Measurements from ENCODE around the gene LRP2BP. TPM values are rescaled to one million over a fixed set of nuclear protein-coding genes. Genes with fewer than 3 reads are reported as not detected.

LRP2BP gene
- total RNA-seq, 4 donors from 2014 or later: 1.7 to 5.5 (median 3.4) TPM

DNA sequence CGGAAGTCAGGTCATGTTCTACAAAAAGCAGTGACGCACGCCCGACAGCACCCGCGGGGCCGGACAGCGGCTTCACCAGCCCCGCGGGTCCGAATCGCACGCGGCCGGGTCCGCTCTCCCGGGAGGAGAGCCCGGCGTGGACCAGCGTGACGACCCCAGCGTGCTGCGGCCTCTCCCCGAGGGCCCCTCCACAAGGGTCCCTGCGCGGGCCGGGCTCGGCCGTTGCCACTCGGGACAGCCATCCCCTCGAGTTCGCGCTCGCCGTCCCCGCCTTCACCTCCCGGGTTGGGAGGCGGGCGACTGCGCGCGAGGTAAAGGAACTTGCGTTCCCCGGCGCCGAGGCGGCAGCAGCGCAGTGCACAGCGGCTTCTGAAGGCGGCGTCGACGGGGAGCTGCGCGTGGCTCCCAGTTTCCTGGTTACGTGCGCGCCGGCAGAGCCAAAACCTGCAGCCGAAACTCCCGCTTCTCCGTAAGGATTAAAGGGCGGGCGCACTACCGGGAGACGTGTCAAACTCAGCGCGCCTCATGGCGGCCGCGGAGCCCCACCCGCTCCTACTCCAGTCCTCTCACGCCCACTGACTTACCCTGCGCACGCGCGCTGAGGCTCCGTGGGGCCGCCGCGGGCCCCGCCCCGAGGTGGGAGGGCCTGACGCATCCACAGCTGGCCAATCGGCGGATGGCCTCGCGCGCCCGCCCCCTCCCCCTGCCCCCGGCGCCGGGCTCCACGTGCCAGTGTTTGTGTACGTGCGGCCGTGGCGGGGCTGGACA, 416 bp upstream of the LRP2BP start:
- Histone ChIP-seq H3K27me3 (no peaks in the 10 kb centered on the region), H3K4me1 (peaks cover 0 to 55% (median 7%) of the 10 kb centered on the region in 4 donors), H3K27ac (peak overlapping the region; percentile 97 to 100 (median 100)), H3K36me3 (peaks cover 0 to 12% (median 0%) of the 10 kb centered on the region in 3 donors), H3K9me3 (no peaks in the 10 kb centered on the region), H3K4me3 (peak overlapping the region; percentile 87 to 98 (median 96))
- TF ChIP-seq CTCF (IDR thresholded peaks at IDR 0.05) (peak in 1 of 5 experiments; percentile 33), POLR2A (IDR thresholded peaks at IDR 0.05) (peak; percentile 88 to 91), EP300 (IDR thresholded peaks at IDR 0.05) (peak; percentile 59 to 98)
- WGBS, 2 donors: 0% methylated on average over 11 to 64 of the region's 98 CpGs
- DNase-seq (ENCODE audit: low spot score in 2 of 2): peak; percentile 91 to 94

DNA sequence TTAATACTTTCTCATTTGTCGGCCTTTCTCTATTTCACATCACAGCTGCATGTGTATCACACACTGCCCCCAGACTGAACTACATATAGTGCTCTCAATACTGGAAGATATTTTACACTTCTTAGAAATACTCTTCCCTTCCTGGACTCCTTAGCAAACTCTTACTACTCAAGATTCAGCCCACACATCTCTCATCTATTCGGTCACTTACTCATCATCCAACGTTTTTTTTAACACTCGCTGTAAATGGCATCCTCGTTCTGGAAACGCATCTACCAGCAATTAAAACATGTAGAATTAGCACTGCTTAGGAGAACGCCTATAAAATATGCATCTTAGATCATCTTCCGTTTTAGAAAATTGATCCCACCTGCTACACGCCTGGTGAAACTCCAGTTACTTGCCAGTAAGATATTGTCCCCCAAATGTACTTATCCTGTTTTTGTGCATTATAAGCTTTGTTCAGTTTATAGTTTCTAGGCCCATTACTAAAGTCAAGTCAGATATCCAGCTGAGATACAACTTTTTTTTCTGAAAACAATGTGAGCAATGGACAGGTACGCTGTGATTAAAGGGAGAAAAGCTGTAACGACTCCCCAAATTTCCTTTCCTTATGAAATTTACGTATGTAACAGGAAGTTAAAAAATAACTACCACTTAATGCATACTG, 1.0 kb downstream of the LRP2BP start:
- H3K36me3 ChIP-seq: no peaks in the 10 kb centered on the region
- no peak for DNase-seq (ENCODE audit: low spot score in 2 of 2)
- H3K27me3 ChIP-seq: no peaks in the 10 kb centered on the region
- H3K4me1 ChIP-seq: peaks cover 0 to 40% (median 7%) of the 10 kb centered on the region in 4 donors
- H3K9me3 ChIP-seq: no peaks in the 10 kb centered on the region
- 40 to 43% methylated on average over 12 of the region's 12 CpGs for WGBS, 2 donors
- no peak for TF ChIP-seq EP300 (IDR thresholded peaks at IDR 0.05)
- no peak for TF ChIP-seq POLR2A (IDR thresholded peaks at IDR 0.05)
- no peak for TF ChIP-seq CTCF (IDR thresholded peaks at IDR 0.05)
- peak overlapping the region; percentile 97 to 100 (median 100) for H3K27ac ChIP-seq
- peak overlapping the region; percentile 87 to 98 (median 96) for H3K4me3 ChIP-seq

GRCh38 chr4:185392156-185392555, 3.6 kb downstream of the LRP2BP start:
- Histone ChIP-seq H3K27ac (no peak overlapping the region), H3K4me1 (peaks cover 0 to 15% (median 5%) of the 10 kb centered on the region in 4 donors), H3K27me3 (no peaks in the 10 kb centered on the region), H3K36me3 (peaks cover 0 to 5% (median 0%) of the 10 kb centered on the region in 3 donors), H3K4me3 (no peak overlapping the region), H3K9me3 (no peaks in the 10 kb centered on the region)
- 83 to 87% methylated on average over 1 of the region's 1 CpG for WGBS, 2 donors
- no peak for DNase-seq (ENCODE audit: low spot score in 2 of 2)
- no peak for TF ChIP-seq POLR2A (IDR thresholded peaks at IDR 0.05)
- no peak for TF ChIP-seq EP300 (IDR thresholded peaks at IDR 0.05)
- no peak for TF ChIP-seq CTCF (IDR thresholded peaks at IDR 0.05)

DNA sequence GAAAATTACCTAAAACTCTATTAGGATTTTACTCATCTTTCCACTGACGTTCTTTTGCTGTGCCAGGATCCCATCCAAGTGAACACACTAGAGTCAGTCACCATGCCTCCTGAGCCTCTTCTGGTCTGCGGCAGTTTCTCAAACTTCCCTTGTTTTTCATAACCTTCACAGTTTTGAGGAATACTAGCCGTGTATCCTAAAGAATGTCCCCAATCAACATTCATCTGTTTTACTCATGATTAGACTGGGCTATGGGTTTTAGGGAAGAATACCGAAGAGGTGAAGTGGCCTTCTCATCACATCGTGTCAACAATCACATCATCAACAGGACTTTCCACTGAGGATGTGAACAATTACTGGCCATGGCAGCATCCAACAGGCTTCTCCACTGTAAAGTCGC, 4.8 kb downstream of the LRP2BP start:
- 84 to 94% methylated on average over 6 of the region's 6 CpGs for WGBS, 2 donors

More for the DNA sequence above, 4.8 kb downstream of the LRP2BP start:
- H3K36me3 ChIP-seq: peaks cover 0 to 5% (median 0%) of the 10 kb centered on the region in 3 donors
- peaks cover 0 to 14% (median 3%) of the 10 kb centered on the region in 4 donors for H3K4me1 ChIP-seq
- no peak overlapping the region for H3K27ac ChIP-seq
- H3K9me3 ChIP-seq: no peaks in the 10 kb centered on the region
- DNase-seq (ENCODE audit: low spot score in 2 of 2): no peak
- no peaks in the 10 kb centered on the region for H3K27me3 ChIP-seq
- no peak for TF ChIP-seq POLR2A (IDR thresholded peaks at IDR 0.05)
- TF ChIP-seq EP300 (IDR thresholded peaks at IDR 0.05): no peak
- TF ChIP-seq CTCF (IDR thresholded peaks at IDR 0.05): no peak
- no peak overlapping the region for H3K4me3 ChIP-seq
